DND-41 (cell line): ENCODE measurements around the gene MORN1.

Experiments used
- ATAC-seq: fragments of 200-7000 bp; cut with Tn5 transposase; 3 replicates; pipeline ENCODE4 v1.9.1; 2021; ENCODE audit warnings: low read depth; ENCODE audit not compliant: insufficient read depth
- DNase-seq: peaks from one replicate; pipeline ENCODE4 v3.0.0-alpha.2; 2020
- H2AFZ ChIP-seq: 2 replicates; pipeline ENCODE4 v1.6.0; 2012; ENCODE audit warnings: low read depth, low read length
- H3K27ac ChIP-seq: 2 replicates; pipeline ENCODE4 v1.5.1; 2012; ENCODE audit warnings: low read length, inconsistent platforms
- H3K27me3 ChIP-seq: fragments of 200-600 bp; sonication (generic); 2 replicates; pipeline ENCODE4 v1.6.0; 2012; ENCODE audit warnings: low read length, mild to moderate bottlenecking, inconsistent platforms; ENCODE audit not compliant: insufficient read depth, poor library complexity
- H3K36me3 ChIP-seq: 2 replicates; pipeline ENCODE4 v1.5.1; 2012; ENCODE audit warnings: low read length, inconsistent platforms; ENCODE audit not compliant: insufficient read depth
- H3K4me1 ChIP-seq: 2 replicates; pipeline ENCODE4 v1.5.1; 2012; ENCODE audit warnings: mild to moderate bottlenecking, low read length; ENCODE audit not compliant: insufficient read depth
- H3K4me2 ChIP-seq: 2 replicates; pipeline ENCODE4 v1.6.0; 2012; ENCODE audit warnings: mild to moderate bottlenecking, moderate library complexity, low read length, inconsistent platforms; ENCODE audit not compliant: insufficient read depth
- H3K4me3 ChIP-seq, 2 experiments: fragments of 200-600 bp in 1 of 2; shearing (Covaris generic) in 1 of 2; 2 replicates each; pipeline ENCODE4 v1.5.1; 2012 to 2016; ENCODE audit warnings: inconsistent platforms in 2 of 2, low read length in 2 of 2, mild to moderate bottlenecking in 2 of 2, low read depth in 1 of 2, moderate library complexity in 1 of 2
- H3K79me2 ChIP-seq: 2 replicates; pipeline ENCODE4 v1.6.0; 2012; ENCODE audit warnings: low read length, inconsistent platforms; ENCODE audit not compliant: insufficient read depth
- H3K9ac ChIP-seq: 2 replicates; pipeline ENCODE4 v1.6.0; 2012; ENCODE audit warnings: low read depth, mild to moderate bottlenecking, inconsistent platforms, low read length, moderate library complexity
- H3K9me3 ChIP-seq: 2 replicates; pipeline ENCODE4 v1.5.1; 2012; ENCODE audit warnings: low read length, moderate library complexity, mild to moderate bottlenecking, inconsistent platforms; ENCODE audit not compliant: insufficient read depth, severe bottlenecking
- H4K20me1 ChIP-seq: 2 replicates; pipeline ENCODE4 v1.6.0; 2012; ENCODE audit warnings: low read length; ENCODE audit not compliant: insufficient read depth
- CTCF ChIP-seq: IDR thresholded peaks from 2 replicates; pipeline ENCODE4 v1.5.1; 2012; ENCODE audit warnings: borderline replicate concordance, low read length, moderate library complexity, mild to moderate bottlenecking; ENCODE audit not compliant: poor library complexity, severe bottlenecking; ENCODE audit errors: extremely low read depth
- EZH2 ChIP-seq: IDR thresholded peaks from 3 replicates; pipeline ENCODE4 v1.6.1; 2012; ENCODE audit warnings: borderline replicate concordance, low read depth, mild to moderate bottlenecking, moderate library complexity, low read length, inconsistent platforms; ENCODE audit not compliant: severe bottlenecking

Gene MORN1

GRCh38 chr1:2274231-2274928, 117.0 kb downstream of the MORN1 start:
- Histone ChIP-seq H3K4me3 (no peak overlapping the region), H4K20me1 (peaks cover 90% of the 10 kb centered on the region)
- no peak for ATAC-seq

GRCh38 chr1:2273401-2274090, 117.8 kb downstream of the MORN1 start:
- Histone ChIP-seq H3K36me3 (peaks cover 7% of the 10 kb centered on the region), H3K9me3 (no peaks in the 10 kb centered on the region), H3K27me3 (no peaks in the 10 kb centered on the region), H3K4me1 (peaks cover 26% of the 10 kb centered on the region), H3K27ac (no peak overlapping the region), H2AFZ (no peak overlapping the region), H3K4me3 (no peak overlapping the region), H3K79me2 (peaks cover 84% of the 10 kb centered on the region), H3K4me2 (no peak overlapping the region), H3K9ac (no peak overlapping the region), H4K20me1 (peaks cover 90% of the 10 kb centered on the region)
- DNase-seq (no peak), ATAC-seq (no peak)
- TF ChIP-seq CTCF (no peak), EZH2 (no peak)

More at GRCh38 chr1:2274231-2274928, 117.0 kb downstream of the MORN1 start:
- Histone ChIP-seq H3K9me3 (no peaks in the 10 kb centered on the region), H3K4me2 (no peak overlapping the region), H2AFZ (no peak overlapping the region), H3K4me1 (peaks cover 31% of the 10 kb centered on the region), H3K79me2 (peaks cover 80% of the 10 kb centered on the region), H3K9ac (no peak overlapping the region), H3K27ac (no peak overlapping the region; the same call in 1 of the 2 replicates), H3K36me3 (peaks cover 7% of the 10 kb centered on the region), H3K27me3 (no peaks in the 10 kb centered on the region)
- TF ChIP-seq CTCF, result no peak
- no peak for TF ChIP-seq EZH2
- no peak for DNase-seq

- ATAC-seq, result no peak
- Histone ChIP-seq H3K4me1 (peaks cover 26% of the 10 kb centered on the region), H3K79me2 (peaks cover 86% of the 10 kb centered on the region), H3K36me3 (peaks cover 6% of the 10 kb centered on the region), H3K27ac (no peak overlapping the region), H3K4me2 (no peak overlapping the region), H3K4me3 (no peak overlapping the region), H3K9ac (no peak overlapping the region), H3K27me3 (no peaks in the 10 kb centered on the region), H3K9me3 (no peaks in the 10 kb centered on the region), H4K20me1 (peaks cover 90% of the 10 kb centered on the region), H2AFZ (no peak overlapping the region)
- no peak for TF ChIP-seq EZH2
- TF ChIP-seq CTCF, result no peak
- DNase-seq, result no peak
Observed at GRCh38 chr1:2272686-2273400, 118.5 kb downstream of the MORN1 start.
